ENCODE results near the gene ITGAD.

GRCh38 chr16:31472709-31473203, 79.6 kb downstream of the ITGAD start:
- no peak for TF ChIP-seq KAT7 (CRISPR knock-in tag; IDR thresholded peaks at IDR 0.05; ENCODE audit: borderline replicate concordance)
- no peak for TF ChIP-seq NFE2L1 (CRISPR knock-in tag; IDR thresholded peaks at IDR 0.05)
- TF ChIP-seq MAX (CRISPR knock-in tag; IDR thresholded peaks at IDR 0.05): 0 out of 2 replicates have a peak, but pooled peaks have one; percentile 37
- TF ChIP-seq FOXP1 (CRISPR knock-in tag; IDR thresholded peaks at IDR 0.05; ENCODE audit: borderline replicate concordance): no peak
- peak; percentile 90 for TF ChIP-seq CTCF (IDR thresholded peaks at IDR 0.05)
- TF ChIP-seq CREM (CRISPR knock-in tag; IDR thresholded peaks at IDR 0.05): no peak
- TF ChIP-seq, protein P1, sequence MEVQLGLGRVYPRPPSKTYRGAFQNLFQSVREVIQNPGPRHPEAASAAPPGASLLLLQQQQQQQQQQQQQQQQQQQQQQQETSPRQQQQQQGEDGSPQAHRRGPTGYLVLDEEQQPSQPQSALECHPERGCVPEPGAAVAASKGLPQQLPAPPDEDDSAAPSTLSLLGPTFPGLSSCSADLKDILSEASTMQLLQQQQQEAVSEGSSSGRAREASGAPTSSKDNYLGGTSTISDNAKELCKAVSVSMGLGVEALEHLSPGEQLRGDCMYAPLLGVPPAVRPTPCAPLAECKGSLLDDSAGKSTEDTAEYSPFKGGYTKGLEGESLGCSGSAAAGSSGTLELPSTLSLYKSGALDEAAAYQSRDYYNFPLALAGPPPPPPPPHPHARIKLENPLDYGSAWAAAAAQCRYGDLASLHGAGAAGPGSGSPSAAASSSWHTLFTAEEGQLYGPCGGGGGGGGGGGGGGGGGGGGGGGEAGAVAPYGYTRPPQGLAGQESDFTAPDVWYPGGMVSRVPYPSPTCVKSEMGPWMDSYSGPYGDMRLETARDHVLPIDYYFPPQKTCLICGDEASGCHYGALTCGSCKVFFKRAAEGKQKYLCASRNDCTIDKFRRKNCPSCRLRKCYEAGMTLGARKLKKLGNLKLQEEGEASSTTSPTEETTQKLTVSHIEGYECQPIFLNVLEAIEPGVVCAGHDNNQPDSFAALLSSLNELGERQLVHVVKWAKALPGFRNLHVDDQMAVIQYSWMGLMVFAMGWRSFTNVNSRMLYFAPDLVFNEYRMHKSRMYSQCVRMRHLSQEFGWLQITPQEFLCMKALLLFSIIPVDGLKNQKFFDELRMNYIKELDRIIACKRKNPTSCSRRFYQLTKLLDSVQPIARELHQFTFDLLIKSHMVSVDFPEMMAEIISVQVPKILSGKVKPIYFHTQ (CRISPR knock-in tag; IDR thresholded peaks at IDR 0.05): no peak
- TF ChIP-seq, protein P2, sequence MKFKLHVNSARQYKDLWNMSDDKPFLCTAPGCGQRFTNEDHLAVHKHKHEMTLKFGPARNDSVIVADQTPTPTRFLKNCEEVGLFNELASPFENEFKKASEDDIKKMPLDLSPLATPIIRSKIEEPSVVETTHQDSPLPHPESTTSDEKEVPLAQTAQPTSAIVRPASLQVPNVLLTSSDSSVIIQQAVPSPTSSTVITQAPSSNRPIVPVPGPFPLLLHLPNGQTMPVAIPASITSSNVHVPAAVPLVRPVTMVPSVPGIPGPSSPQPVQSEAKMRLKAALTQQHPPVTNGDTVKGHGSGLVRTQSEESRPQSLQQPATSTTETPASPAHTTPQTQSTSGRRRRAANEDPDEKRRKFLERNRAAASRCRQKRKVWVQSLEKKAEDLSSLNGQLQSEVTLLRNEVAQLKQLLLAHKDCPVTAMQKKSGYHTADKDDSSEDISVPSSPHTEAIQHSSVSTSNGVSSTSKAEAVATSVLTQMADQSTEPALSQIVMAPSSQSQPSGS (CRISPR knock-in tag; IDR thresholded peaks at IDR 0.05; ENCODE audit: borderline replicate concordance, low read depth): no peak
- TF ChIP-seq, protein P3, sequence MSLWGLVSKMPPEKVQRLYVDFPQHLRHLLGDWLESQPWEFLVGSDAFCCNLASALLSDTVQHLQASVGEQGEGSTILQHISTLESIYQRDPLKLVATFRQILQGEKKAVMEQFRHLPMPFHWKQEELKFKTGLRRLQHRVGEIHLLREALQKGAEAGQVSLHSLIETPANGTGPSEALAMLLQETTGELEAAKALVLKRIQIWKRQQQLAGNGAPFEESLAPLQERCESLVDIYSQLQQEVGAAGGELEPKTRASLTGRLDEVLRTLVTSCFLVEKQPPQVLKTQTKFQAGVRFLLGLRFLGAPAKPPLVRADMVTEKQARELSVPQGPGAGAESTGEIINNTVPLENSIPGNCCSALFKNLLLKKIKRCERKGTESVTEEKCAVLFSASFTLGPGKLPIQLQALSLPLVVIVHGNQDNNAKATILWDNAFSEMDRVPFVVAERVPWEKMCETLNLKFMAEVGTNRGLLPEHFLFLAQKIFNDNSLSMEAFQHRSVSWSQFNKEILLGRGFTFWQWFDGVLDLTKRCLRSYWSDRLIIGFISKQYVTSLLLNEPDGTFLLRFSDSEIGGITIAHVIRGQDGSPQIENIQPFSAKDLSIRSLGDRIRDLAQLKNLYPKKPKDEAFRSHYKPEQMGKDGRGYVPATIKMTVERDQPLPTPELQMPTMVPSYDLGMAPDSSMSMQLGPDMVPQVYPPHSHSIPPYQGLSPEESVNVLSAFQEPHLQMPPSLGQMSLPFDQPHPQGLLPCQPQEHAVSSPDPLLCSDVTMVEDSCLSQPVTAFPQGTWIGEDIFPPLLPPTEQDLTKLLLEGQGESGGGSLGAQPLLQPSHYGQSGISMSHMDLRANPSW (CRISPR knock-in tag; conservative IDR thresholded peaks at IDR 0.05; ENCODE audit: low read depth): no peak
- no peak for TF ChIP-seq TEAD1 (CRISPR knock-in tag; IDR thresholded peaks at IDR 0.05)
- no peak for TF ChIP-seq PREB (CRISPR knock-in tag; IDR thresholded peaks at IDR 0.05; ENCODE audit: borderline replicate concordance)
- no peak for TF ChIP-seq ESRRA (CRISPR knock-in tag; IDR thresholded peaks at IDR 0.05; ENCODE audit: borderline replicate concordance)
